ENCODE data around the gene PITPNM1. TPM values are rescaled to one million over a fixed set of nuclear protein-coding genes. Genes with fewer than 3 reads are reported as not detected.
"Not testable (repeated sequence)": the region's sequence is repeated elsewhere in the genome, so short reads cannot be mapped to it uniquely, and the experiment has no call there.

The PITPNM1 gene
- total RNA-seq, 1 experiment from 2014 or later: 18.9 TPM

- H3K36me3 ChIP-seq: peaks cover 2% of the 10 kb centered on the region
- H3K27me3 ChIP-seq: no peaks in the 10 kb centered on the region
- no peak for DNase-seq
- H3K4me3 ChIP-seq: no peak overlapping the region
- H3K9me3 ChIP-seq: no peaks in the 10 kb centered on the region
Observed at GRCh38 chr11:67484847-67485311, 20.3 kb downstream of the PITPNM1 start.

GRCh38 chr11:67483831-67484665 lies 21.1 kb downstream of the PITPNM1 start:
- Histone ChIP-seq H3K36me3 (peaks cover 2% of the 10 kb centered on the region), H3K27me3 (no peaks in the 10 kb centered on the region), H3K9me3 (no peaks in the 10 kb centered on the region), H3K4me3 (peak overlapping the region; percentile 62)
- no peak for DNase-seq

GRCh38 chr11:67482827-67483798 lies 22.1 kb downstream of the PITPNM1 start, which contains the start of gene AIP:
Gene AIP (plus strand): TSS chr11:67483026. CDS start chr11:67483159, 133 bp downstream.
- Histone ChIP-seq H3K9me3 (no peaks in the 10 kb centered on the region), H3K4me3 (peak within 1 kb of the TSS; percentile 62), H3K27me3 (no peaks in the 10 kb centered on the region), H3K36me3 (peaks cover 2% of the 10 kb centered on the region)
- DNase-seq: peak; percentile 96

- Histone ChIP-seq H3K4me3 (peak overlapping the region; percentile 62), H3K27me3 (no peaks in the 10 kb centered on the region), H3K9me3 (no peaks in the 10 kb centered on the region), H3K36me3 (no peaks in the 10 kb centered on the region; the same call in none of the 2 replicates)
- DNase-seq: no peak
Observed at GRCh38 chr11:67482275-67482826, 22.8 kb downstream of the PITPNM1 start.

- DNase-seq, H3K36me3 ChIP-seq: not testable (repeated sequence)
Observed at GRCh38 chr11:67477344-67478050, 27.7 kb downstream of the PITPNM1 start.

GRCh38 chr11:67476692-67477091 lies 28.5 kb downstream of the PITPNM1 start:
- H3K4me3 ChIP-seq, DNase-seq, H3K9me3 ChIP-seq, H3K27me3 ChIP-seq, H3K36me3 ChIP-seq: not testable (repeated sequence)

More at GRCh38 chr11:67477344-67478050, 27.7 kb downstream of the PITPNM1 start:
- H3K27me3 ChIP-seq, H3K9me3 ChIP-seq, H3K4me3 ChIP-seq: not testable (repeated sequence)

- no peak overlapping the region for H3K4me3 ChIP-seq
- DNase-seq: no peak
- no peaks in the 10 kb centered on the region for H3K27me3 ChIP-seq
- H3K36me3 ChIP-seq: no peaks in the 10 kb centered on the region
- H3K9me3 ChIP-seq: no peaks in the 10 kb centered on the region
Observed at GRCh38 chr11:67472882-67473281, 32.3 kb downstream of the PITPNM1 start.

- no peak for DNase-seq
- Histone ChIP-seq H3K4me3 (no peak overlapping the region), H3K27me3 (no peaks in the 10 kb centered on the region), H3K9me3 (no peaks in the 10 kb centered on the region), H3K36me3 (no peaks in the 10 kb centered on the region)
Observed at GRCh38 chr11:67470337-67471002, 34.7 kb downstream of the PITPNM1 start.

GRCh38 chr11:67469508-67469811 lies 35.7 kb downstream of the PITPNM1 start:
- no peak for DNase-seq
- Histone ChIP-seq H3K27me3 (no peaks in the 10 kb centered on the region), H3K36me3 (no peaks in the 10 kb centered on the region)

GRCh38 chr11:67468759-67469507 lies 36.2 kb downstream of the PITPNM1 start, which contains the start of gene TMEM134:
Gene TMEM134 (minus strand): TSS chr11:67469251. CDS start chr11:67469192, 59 bp downstream.
- Histone ChIP-seq H3K4me3 (peak within 1 kb of the TSS; percentile 73), H3K9me3 (no peaks in the 10 kb centered on the region), H3K36me3 (no peaks in the 10 kb centered on the region), H3K27me3 (no peaks in the 10 kb centered on the region)
- DNase-seq: peak; percentile 88

More at GRCh38 chr11:67469508-67469811, 35.7 kb downstream of the PITPNM1 start:
- H3K4me3 ChIP-seq: peak overlapping the region; percentile 73
- H3K9me3 ChIP-seq: no peaks in the 10 kb centered on the region

- Histone ChIP-seq H3K9me3 (no peaks in the 10 kb centered on the region), H3K36me3 (no peaks in the 10 kb centered on the region), H3K27me3 (no peaks in the 10 kb centered on the region), H3K4me3 (peak overlapping the region; percentile 73)
- DNase-seq: no peak
Observed at GRCh38 chr11:67468456-67468758, 36.8 kb downstream of the PITPNM1 start.

- Histone ChIP-seq H3K27me3 (no peaks in the 10 kb centered on the region), H3K36me3 (no peaks in the 10 kb centered on the region), H3K4me3 (peak overlapping the region; percentile 73), H3K9me3 (no peaks in the 10 kb centered on the region)
- DNase-seq: peak; percentile 36
Observed at GRCh38 chr11:67468056-67468455, 37.1 kb downstream of the PITPNM1 start.

GRCh38 chr11:67466962-67467771 lies 38.0 kb downstream of the PITPNM1 start:
- Histone ChIP-seq H3K27me3 (no peaks in the 10 kb centered on the region), H3K4me3 (no peak overlapping the region), H3K9me3 (no peaks in the 10 kb centered on the region), H3K36me3 (no peaks in the 10 kb centered on the region)
- no peak for DNase-seq

GRCh38 chr11:67466367-67466766 lies 38.8 kb downstream of the PITPNM1 start:
- Histone ChIP-seq H3K36me3 (no peaks in the 10 kb centered on the region), H3K9me3 (no peaks in the 10 kb centered on the region), H3K4me3 (no peak overlapping the region), H3K27me3 (no peaks in the 10 kb centered on the region)
- DNase-seq: no peak

- H3K27me3 ChIP-seq, H3K9me3 ChIP-seq, H3K36me3 ChIP-seq, H3K4me3 ChIP-seq: not testable (repeated sequence)
- peak; percentile 40 for DNase-seq
Observed at GRCh38 chr11:67465530-67465929, 39.6 kb downstream of the PITPNM1 start.

All from MG63 (cell line).